ENCODE data around the gene TRIM41. TPM values are rescaled to one million over a fixed set of nuclear protein-coding genes. Genes with fewer than 3 reads are reported as not detected.
"Not testable (repeated sequence)": the region's sequence is repeated elsewhere in the genome, so short reads cannot be mapped to it uniquely, and the experiment has no call there.

Gene TRIM41
- total RNA-seq, 1 experiment from 2014 or later = 14.0 TPM

DNA sequence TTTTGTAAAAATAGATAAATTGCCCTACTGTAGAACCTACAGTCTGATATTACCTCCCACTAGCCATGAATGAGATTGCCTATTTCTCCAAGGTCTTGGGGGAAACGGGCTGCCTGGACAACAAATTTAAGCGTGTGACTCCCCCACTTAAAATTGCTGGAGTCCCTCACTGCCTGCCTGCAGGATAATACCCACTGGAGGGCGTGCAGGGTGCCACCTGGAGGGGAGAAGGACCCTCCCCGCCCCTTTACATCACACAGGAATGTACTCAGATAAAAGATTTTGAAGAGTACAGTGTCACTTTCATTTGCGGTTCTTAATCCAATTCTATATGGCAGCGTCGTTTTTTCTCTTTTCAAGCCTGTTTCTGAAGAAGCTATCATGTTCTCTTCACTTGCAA is 11.9 kb upstream of the TRIM41 start:
- Histone ChIP-seq H3K27me3 (replicated peaks) (no peaks in the 10 kb centered on the region), H3K27ac (no peak overlapping the region), H3K9me3 (replicated peaks) (no peaks in the 10 kb centered on the region), H3K4me3 (no peak overlapping the region), H3K4me1 (replicated peaks) (peaks cover 8% of the 10 kb centered on the region), H3K36me3 (no peaks in the 10 kb centered on the region)
- no peak for DNase-seq (ENCODE audit: low read depth in 1 of 2, low spot score in 2 of 2)

DNA sequence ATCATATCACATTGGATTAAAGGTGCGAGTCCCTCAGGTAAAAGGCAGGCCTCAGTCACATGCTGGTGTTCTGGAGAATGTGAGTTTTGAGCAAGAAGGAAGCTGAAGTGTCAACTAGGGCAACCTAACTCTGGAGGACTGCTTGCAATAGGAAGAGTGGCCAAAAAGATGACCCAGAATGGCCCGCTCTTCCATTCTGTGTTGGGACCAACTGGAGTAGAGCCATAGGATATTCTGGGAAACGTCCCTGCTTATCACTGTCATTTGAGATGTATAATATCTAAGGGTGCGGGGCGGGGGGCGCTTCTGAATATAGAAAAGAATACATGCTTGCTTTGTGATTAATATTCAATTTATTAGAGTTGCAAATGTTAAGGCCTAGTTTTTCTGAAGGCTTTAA is 11.0 kb upstream of the TRIM41 start:
- Histone ChIP-seq H3K9me3 (replicated peaks) (no peaks in the 10 kb centered on the region), H3K27ac (no peak overlapping the region), H3K36me3 (no peaks in the 10 kb centered on the region), H3K4me1 (replicated peaks) (peaks cover 9% of the 10 kb centered on the region), H3K4me3 (no peak overlapping the region), H3K27me3 (replicated peaks) (no peaks in the 10 kb centered on the region)
- no peak for DNase-seq (ENCODE audit: low read depth in 1 of 2, low spot score in 2 of 2)

DNA sequence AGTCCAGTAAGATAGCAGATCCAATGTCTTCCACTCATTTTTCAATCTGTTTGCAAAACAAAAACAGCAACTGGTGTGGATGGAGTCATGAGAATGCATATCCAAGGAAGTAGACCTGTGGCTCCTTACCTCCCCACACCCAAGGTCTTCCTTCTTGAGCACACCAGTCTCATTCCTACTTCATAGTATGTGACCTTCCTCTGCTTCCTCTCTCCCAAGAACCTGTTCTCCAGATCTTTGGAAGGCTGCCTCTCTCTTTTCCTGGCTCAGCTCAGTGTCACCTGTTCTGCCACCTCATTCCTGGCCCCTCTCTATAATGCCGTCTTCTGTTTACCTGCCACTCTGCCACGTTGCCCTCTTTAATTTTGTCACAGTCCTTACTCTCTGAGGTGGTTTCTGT is 10.1 kb upstream of the TRIM41 start:
- Histone ChIP-seq H3K4me1 (replicated peaks) (peaks cover 17% of the 10 kb centered on the region), H3K27me3 (replicated peaks) (no peaks in the 10 kb centered on the region), H3K36me3 (no peaks in the 10 kb centered on the region), H3K9me3 (replicated peaks) (no peaks in the 10 kb centered on the region), H3K27ac (no peak overlapping the region), H3K4me3 (no peak overlapping the region)
- DNase-seq (ENCODE audit: low read depth in 1 of 2, low spot score in 2 of 2) = no peak

DNA sequence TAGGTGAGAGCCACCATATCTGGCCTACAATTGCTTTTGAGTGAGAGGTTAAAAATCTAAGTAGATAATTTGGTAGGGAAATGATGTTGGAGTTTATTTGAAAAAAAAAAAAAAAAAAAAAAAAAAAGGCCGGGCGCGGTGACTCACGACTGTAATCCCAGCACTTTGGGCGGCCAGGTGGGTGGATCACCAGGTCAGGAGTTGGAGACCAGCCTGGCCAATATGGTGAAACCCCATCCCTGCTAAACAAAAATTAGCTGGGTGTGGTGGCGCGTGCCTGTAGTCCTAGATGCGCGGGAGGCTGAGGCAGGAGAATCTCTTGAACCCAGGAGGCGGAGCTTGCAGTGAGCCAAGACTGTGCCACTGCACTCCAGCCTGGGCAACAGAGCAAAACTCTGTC is 8.8 kb upstream of the TRIM41 start:
- not testable (repeated sequence) for H3K27ac ChIP-seq; H3K9me3 ChIP-seq (replicated peaks); H3K27me3 ChIP-seq (replicated peaks); H3K4me3 ChIP-seq; DNase-seq (ENCODE audit: low read depth in 1 of 2, low spot score in 2 of 2); H3K36me3 ChIP-seq
- peaks cover 17% of the 10 kb centered on the region for H3K4me1 ChIP-seq (replicated peaks)

DNA sequence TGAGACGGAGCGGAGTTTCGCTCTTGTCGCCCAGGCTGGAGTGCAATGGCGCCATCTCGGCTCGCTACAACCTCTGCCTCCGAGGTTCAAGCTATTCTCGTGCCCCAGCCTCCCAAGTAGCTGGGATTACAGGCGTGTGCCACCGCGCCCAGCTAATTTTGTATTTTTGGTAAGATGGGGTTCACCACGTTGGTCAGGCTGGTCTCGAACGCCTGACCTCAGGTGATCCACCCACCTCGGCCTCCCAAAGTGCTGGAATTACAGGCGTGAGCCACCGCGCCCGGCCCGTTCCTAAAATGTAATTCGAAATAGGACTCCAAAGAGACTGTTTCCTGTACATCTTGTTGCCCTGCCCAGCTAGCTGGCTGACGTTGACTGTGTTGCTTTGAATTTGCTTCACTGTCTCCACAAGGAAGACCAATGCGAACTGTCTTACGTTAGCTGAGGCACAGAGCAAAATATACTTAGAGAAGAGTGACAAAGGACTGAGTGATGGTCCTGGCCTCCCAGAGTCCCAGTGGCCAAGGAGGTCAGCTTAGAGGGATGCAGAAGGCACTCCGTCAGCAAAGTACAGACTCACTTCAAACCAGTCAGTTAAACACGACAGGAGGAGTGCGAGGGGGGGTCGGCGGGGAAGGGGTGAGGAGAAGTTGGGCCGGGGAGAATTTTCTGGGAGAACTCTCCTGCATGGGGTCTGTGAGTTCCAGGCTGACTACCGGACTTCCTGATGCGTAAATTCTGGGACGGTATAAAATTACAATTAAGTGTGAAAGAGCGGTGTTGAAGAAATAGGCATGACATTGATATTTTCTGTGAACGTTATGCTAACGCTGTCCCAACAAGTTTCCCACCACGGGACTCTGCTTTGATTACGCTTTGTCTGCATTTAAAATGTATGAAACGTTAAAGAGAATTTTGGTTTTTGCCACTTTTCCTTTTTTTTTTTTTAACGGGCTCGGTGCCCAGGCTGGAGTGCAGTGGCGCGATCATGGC is 6.8 kb upstream of the TRIM41 start:
- Histone ChIP-seq H3K4me3 (peak overlapping the region; percentile 28), H3K9me3 (replicated peaks) (no peaks in the 10 kb centered on the region), H3K27me3 (replicated peaks) (no peaks in the 10 kb centered on the region), H3K27ac (no peak overlapping the region; the same call in 1 of the 2 replicates), H3K36me3 (no peaks in the 10 kb centered on the region), H3K4me1 (replicated peaks) (peaks cover 18% of the 10 kb centered on the region)
- peak; percentile 65 to 72 for DNase-seq (ENCODE audit: low read depth in 1 of 2, low spot score in 2 of 2)

DNA sequence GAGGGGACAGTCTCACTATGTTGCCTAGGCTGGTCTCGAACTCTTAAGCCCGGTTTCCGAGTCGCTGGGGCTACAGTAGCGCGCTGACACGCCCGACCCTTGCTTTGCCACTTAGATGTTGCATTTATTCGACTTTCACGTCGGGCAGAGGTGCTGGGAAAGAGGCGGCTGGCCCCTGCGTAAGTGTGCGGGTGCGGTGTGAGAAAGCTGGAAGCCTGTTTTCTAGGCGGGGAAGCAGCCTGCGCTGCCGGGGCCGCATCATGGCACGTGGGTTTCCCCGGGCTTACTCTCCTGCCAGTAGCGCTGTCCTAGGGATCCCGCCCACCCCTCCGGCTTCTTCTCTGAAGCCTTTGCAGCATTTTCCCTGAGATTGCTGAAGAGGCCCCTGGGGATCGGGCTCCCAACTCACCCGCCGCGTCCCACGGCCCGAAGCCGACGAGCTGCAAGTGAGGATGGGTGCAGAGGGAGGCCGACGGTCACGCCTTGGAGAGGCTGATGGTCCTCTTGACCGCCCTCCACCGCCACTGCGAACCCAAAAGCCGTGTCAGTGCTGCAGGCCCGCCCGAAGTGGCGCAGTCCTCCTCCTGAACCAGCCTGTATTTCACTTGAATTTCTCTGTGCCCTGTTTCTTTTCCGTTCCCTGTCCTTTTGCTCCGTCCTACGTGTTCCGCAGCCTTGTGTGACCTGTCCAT is 5.8 kb upstream of the TRIM41 start:
- H3K36me3 ChIP-seq = no peaks in the 10 kb centered on the region
- no peak overlapping the region for H3K27ac ChIP-seq
- DNase-seq (ENCODE audit: low read depth in 1 of 2, low spot score in 2 of 2) = peak; percentile 78 to 86

DNA sequence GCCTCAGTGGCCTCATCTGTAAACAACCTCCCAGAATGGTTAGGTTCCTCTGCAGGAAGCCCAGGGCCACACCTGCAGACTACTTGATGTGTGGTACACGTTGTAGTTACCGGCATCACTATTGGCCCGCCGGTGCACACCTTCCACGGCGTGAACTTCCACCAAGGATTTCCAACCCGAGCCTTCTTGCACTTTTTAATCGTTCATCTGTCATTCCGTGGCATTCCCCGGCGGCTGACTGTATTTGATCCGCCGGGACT is 5.3 kb upstream of the TRIM41 start:
- Histone ChIP-seq H3K27me3 (replicated peaks) (no peaks in the 10 kb centered on the region), H3K4me3 (peak overlapping the region; percentile 28), H3K4me1 (replicated peaks) (peaks cover 24% of the 10 kb centered on the region), H3K27ac (no peak overlapping the region), H3K36me3 (no peaks in the 10 kb centered on the region), H3K9me3 (replicated peaks) (no peaks in the 10 kb centered on the region)
- DNase-seq (ENCODE audit: low read depth in 1 of 2, low spot score in 2 of 2) = no peak

More for the DNA sequence above, 5.8 kb upstream of the TRIM41 start:
- Histone ChIP-seq H3K27me3 (replicated peaks) (no peaks in the 10 kb centered on the region), H3K9me3 (replicated peaks) (no peaks in the 10 kb centered on the region), H3K4me3 (peak overlapping the region; percentile 28), H3K4me1 (replicated peaks) (peaks cover 21% of the 10 kb centered on the region)

DNA sequence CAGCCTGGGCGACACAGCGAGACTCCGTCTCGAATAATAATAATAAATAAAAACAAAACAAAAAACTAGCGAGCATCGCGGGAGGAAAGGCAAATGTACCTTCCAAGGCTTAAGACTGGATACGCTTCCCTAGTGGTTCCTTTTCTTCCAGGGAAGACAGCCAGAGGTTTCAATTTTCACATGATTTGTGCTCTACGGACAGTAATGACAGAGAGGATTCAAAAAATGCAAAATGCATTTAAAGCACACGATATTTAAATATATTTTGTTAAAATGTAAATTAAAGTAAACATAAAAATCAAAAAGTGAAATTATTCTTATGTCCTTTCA is 4.3 kb upstream of the TRIM41 start:
- no peaks in the 10 kb centered on the region for H3K27me3 ChIP-seq (replicated peaks)
- no peaks in the 10 kb centered on the region for H3K9me3 ChIP-seq (replicated peaks)
- peaks cover 25% of the 10 kb centered on the region for H3K4me1 ChIP-seq (replicated peaks)
- DNase-seq (ENCODE audit: low read depth in 1 of 2, low spot score in 2 of 2) = no peak
- peaks cover 3% of the 10 kb centered on the region; the same call in 1 of the 2 replicates for H3K36me3 ChIP-seq
- H3K4me3 ChIP-seq = peak overlapping the region; percentile 28
- H3K27ac ChIP-seq = no peak overlapping the region

DNA sequence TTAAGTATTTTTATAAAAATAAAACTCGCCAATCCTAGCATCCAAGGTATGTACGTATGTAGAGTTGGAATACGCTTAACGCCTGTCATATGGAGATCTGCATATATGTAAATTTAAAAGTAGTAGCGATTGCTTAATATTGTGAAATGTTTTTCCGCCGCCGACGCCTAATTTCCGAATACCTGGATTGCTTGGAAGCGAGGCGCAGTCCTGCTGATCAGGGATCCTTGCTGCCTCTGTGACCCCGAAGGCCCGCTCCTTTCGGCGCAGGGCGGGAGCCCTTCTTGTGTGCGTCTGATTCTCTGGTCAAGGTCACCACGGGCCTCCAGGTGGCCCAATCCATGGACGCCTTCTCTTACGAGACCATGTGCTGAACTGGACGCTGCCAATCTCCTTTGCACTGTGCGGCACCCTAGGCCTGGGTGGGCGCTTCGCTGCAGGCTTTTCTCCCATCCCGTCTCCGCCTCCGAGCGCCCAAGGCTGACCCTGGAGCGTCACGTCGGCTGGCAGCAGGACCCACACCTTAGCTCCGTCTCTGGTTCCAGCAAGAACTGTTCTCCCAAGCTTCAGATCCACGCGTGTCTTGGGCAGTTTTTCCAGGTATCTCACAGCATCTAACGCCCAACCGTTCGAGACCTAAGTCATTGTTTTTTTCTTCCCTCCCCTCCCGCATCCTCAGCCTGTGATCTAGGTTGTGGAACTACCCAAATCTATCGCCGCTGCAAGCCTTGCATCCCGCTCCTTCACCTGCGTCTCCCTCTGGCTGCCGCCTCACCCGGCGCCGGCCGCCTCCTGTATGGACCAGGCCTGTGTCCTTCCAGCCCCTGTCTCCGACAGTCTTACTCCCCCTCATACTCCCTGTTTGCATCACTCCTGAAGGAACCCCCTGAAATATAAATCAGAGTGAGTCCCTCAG is 3.6 kb upstream of the TRIM41 start:
- Histone ChIP-seq H3K4me3 (no peak overlapping the region), H3K27me3 (replicated peaks) (no peaks in the 10 kb centered on the region), H3K4me1 (replicated peaks) (peaks cover 31% of the 10 kb centered on the region), H3K27ac (no peak overlapping the region), H3K36me3 (peaks cover 4% of the 10 kb centered on the region; the same call in 1 of the 2 replicates), H3K9me3 (replicated peaks) (no peaks in the 10 kb centered on the region)
- no peak for DNase-seq (ENCODE audit: low read depth in 1 of 2, low spot score in 2 of 2)

DNA sequence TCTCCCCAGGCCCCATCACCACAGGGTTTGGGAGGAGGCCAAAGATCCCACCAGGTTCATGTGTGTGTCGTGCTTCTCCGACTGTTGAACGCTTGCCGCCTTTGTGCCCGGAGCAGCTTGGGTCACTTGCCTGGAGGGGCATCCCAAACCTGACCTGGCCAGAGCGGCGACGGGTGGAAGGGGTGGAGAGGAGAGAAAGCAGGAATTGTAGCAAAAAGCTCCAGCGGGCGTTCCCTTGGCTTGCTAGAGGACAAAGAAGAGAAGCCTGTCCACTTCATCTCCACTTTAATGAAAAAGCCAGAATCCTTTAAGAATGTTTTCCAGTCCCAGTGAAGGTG is 2.9 kb upstream of the TRIM41 start:
- H3K4me3 ChIP-seq = no peak overlapping the region
- DNase-seq (ENCODE audit: low read depth in 1 of 2, low spot score in 2 of 2) = no peak
- no peak overlapping the region for H3K27ac ChIP-seq
- H3K4me1 ChIP-seq (replicated peaks) = peaks cover 38% of the 10 kb centered on the region
- H3K36me3 ChIP-seq = peaks cover 9% of the 10 kb centered on the region; the same call in 1 of the 2 replicates
- H3K27me3 ChIP-seq (replicated peaks) = no peaks in the 10 kb centered on the region
- H3K9me3 ChIP-seq (replicated peaks) = no peaks in the 10 kb centered on the region

DNA sequence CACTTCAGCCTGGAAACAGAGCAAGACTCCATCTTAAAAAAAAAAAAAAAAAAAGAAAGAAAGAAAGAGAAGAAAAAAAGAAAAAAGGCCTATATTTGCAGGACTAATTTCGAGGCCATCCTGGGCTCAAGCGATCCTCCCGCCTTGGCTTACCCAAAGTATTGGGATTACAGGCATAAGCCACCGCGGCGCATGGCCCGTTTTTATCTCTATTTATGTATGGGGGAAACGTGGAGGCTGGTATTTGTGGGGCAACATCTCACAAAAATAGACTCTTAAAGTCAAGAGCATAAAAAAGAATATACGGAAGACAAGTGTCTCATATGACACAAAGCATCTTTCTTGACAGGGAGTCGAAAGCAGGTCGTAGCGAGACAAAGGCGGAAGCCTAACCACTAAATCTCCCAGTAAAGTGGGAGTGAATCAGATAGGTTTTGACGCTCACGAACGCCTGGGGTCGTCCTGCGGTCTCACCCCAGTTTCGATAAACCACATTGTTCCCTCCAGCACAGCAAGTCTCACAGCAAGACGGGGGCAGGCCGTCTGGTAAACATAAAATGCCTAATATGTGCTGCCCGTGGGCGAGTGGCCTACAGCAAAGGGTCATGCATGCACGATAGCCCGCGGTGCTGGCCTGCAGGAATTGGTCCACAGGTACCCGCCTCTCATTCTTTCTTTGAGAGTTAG is 1.8 kb upstream of the TRIM41 start:
- no peak for DNase-seq (ENCODE audit: low read depth in 1 of 2, low spot score in 2 of 2)
- no peak overlapping the region for H3K4me3 ChIP-seq
- no peak overlapping the region for H3K27ac ChIP-seq
- H3K9me3 ChIP-seq (replicated peaks) = no peaks in the 10 kb centered on the region
- peaks cover 12% of the 10 kb centered on the region; the same call in 1 of the 2 replicates for H3K36me3 ChIP-seq
- H3K4me1 ChIP-seq (replicated peaks) = peaks cover 36% of the 10 kb centered on the region
- H3K27me3 ChIP-seq (replicated peaks) = no peaks in the 10 kb centered on the region

DNA sequence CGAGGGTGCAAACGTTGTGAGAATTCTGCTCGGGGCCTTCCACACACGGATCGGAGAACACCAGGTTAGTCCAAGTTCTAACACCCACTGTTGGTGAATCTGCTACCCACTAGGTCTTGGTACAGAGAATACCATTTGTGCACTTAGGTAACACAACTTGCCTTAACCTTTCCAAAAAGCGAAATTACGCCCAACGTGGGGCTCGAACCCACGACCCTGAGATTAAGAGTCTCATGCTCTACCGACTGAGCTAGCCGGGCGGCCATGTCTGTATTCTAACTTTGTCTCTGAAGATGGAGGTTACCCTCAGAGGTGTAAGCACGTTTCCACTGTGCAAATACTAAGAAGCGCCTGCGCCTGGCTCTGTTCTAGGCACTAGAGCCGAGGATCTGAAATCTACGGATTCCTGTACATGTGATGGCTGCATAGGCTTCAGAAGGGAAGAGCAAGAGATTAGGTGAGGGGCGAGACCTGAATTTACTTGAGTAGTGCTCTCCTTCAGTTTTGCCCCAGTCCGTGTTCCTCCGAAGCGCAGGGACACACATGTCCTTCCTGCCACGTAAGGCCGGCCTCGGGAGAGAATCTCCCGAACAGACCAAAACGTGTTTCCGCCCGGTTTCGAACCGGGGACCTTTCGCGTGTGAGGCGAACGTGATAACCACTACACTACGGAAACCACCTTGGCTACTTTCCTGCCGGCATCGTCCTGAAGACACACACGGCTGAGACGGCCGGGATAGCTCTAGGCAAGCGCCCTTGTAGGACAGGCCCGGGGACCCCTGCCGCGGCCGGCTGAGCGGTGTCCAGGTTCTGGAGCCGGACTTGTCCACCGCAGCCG is 1.1 kb upstream of the TRIM41 start:
- no peaks in the 10 kb centered on the region for H3K9me3 ChIP-seq (replicated peaks)
- peak; percentile 98 to 100 for DNase-seq (ENCODE audit: low read depth in 1 of 2, low spot score in 2 of 2)

More for the DNA sequence above, 1.1 kb upstream of the TRIM41 start:
- Histone ChIP-seq H3K4me3 (peak overlapping the region; percentile 75), H3K27ac (peak overlapping the region; percentile 87), H3K27me3 (replicated peaks) (no peaks in the 10 kb centered on the region), H3K4me1 (replicated peaks) (peaks cover 32% of the 10 kb centered on the region), H3K36me3 (peaks cover 12% of the 10 kb centered on the region; the same call in 1 of the 2 replicates)

Data from SJSA1 (cell line).